K562 (cell line): ENCODE data around the gene ENG. TPM values are rescaled to one million over a fixed set of nuclear protein-coding genes. Genes with fewer than 3 reads are reported as not detected.

Source experiments
- ATAC-seq: fragments of 200-7000 bp; cut with Tn5 transposase; 3 replicates; pipeline ENCODE4 v1.9.1; 2020; ENCODE audit warnings: moderate library complexity
- BruUV-seq: library from RNA; stranded (reverse); fragments of 400-500 nt; replicated peaks from 2 replicates; lab custom pipeline; 2021; lab: Mats Ljungman, UMichigan
- CTCF ChIA-PET: fragments of 300-600 bp; formaldehyde crosslinking; extraction: SDS; loops from one replicate; lab custom pipeline; 2021; ENCODE audit warnings: low intra/inter-chr PET ratio; lab: Yijun Ruan, JAX
- POLR2A ChIA-PET: fragments of 300-600, 350-650 bp; sonication (Branson Sonifier 250); formaldehyde crosslinking; extraction: SDS; loops from one replicate; lab custom pipeline; 2021; ENCODE audit warnings: antibody characterized with exemption, inconsistent platforms; lab: Yijun Ruan, JAX
- DNase-seq, 4 experiments: peaks; one replicate each; pipeline versions ENCODE4 v3.0.0 to v3.0.0-alpha.2; 2011 to 2018; ENCODE audit warnings: low spot score in 3 of 4, mixed read lengths in 3 of 4; ENCODE audit errors: extremely low read depth in 1 of 4
- FAIRE-seq: peaks from 2 replicates; lab custom pipeline; 2011; peaks lifted over from hg19 to GRCh38; lab: Jason Lieb, UNC
- H2AFZ ChIP-seq: 2 replicates; pipeline ENCODE4 v1.6.0; 2011; ENCODE audit warnings: low read depth, low read length, control low read depth, inconsistent platforms
- H3K27ac ChIP-seq: fragments of 200-600 bp; 3 replicates; pipeline ENCODE4 v1.8.0; 2011; ENCODE audit warnings: low read depth, mild to moderate bottlenecking, control low read depth, inconsistent platforms, low read length, moderate library complexity, mixed read lengths; ENCODE audit errors: extremely low read depth
- H3K27me3 ChIP-seq, 2 experiments: fragments of 300-600 bp in 1 of 2; 2 replicates in 1 of 2; 3 replicates in 1 of 2; pipeline versions ENCODE4 v1.6.0 to v1.8.0; 2011; ENCODE audit warnings: inconsistent platforms in 2 of 2, low read length in 2 of 2, mild to moderate bottlenecking in 1 of 2, mixed read lengths in 1 of 2, moderate library complexity in 1 of 2; ENCODE audit not compliant: control insufficient read depth in 2 of 2, insufficient read depth in 2 of 2
- H3K36me3 ChIP-seq: fragments of 300-600 bp; 3 replicates; pipeline ENCODE4 v1.8.0; 2011; ENCODE audit warnings: mild to moderate bottlenecking, low read length, inconsistent platforms; ENCODE audit not compliant: control insufficient read depth, insufficient read depth
- H3K4me1 ChIP-seq, 2 experiments: fragments of 200-600 bp in 1 of 2; replicated peaks in 1 of 2; 2 replicates in 1 of 2; 3 replicates in 1 of 2; pipeline versions ENCODE4 v1.5.1 to v1.8.0; 2011; ENCODE audit warnings: inconsistent platforms in 2 of 2, low read length in 2 of 2, mild to moderate bottlenecking in 1 of 2, mixed read lengths in 1 of 2, moderate library complexity in 1 of 2; ENCODE audit not compliant: control insufficient read depth in 2 of 2, insufficient read depth in 2 of 2
- H3K4me2 ChIP-seq: 2 replicates; pipeline ENCODE4 v1.6.1; 2011; ENCODE audit warnings: low read length, control low read depth, inconsistent platforms, mixed read lengths; ENCODE audit not compliant: insufficient read depth
- H3K4me3 ChIP-seq: fragments of 200-600 bp; sonication (generic), shearing (Covaris generic); 2 replicates; pipeline ENCODE4 v1.5.1; 2016; ENCODE audit warnings: control low read depth, inconsistent platforms
- H3K79me2 ChIP-seq: fragments of 200-600 bp; 3 replicates; pipeline ENCODE4 v1.8.0; 2011; ENCODE audit warnings: low read length, inconsistent platforms; ENCODE audit not compliant: control insufficient read depth, insufficient read depth
- H3K9ac ChIP-seq, 2 experiments: 2 replicates each; pipeline versions ENCODE4 v1.6.0 to v1.6.1; 2011; ENCODE audit warnings: low read depth in 2 of 2, low read length in 2 of 2, control low read depth in 1 of 2, inconsistent platforms in 1 of 2, mild to moderate bottlenecking in 1 of 2, mixed read lengths in 1 of 2; ENCODE audit not compliant: insufficient read depth in 1 of 2
- H3K9me1 ChIP-seq: one replicate; pipeline ENCODE4 v1.6.0; 2011; ENCODE audit warnings: inconsistent platforms, mild to moderate bottlenecking, low read length, moderate library complexity; ENCODE audit not compliant: control insufficient read depth, insufficient read depth
- H3K9me3 ChIP-seq: replicated peaks from 2 replicates; pipeline ENCODE4 v1.5.1; 2011; ENCODE audit warnings: low read depth, low read length, inconsistent platforms; ENCODE audit not compliant: control insufficient read depth, insufficient read depth
- H4K20me1 ChIP-seq: replicated peaks from 2 replicates; pipeline ENCODE4 v1.6.1; 2011; ENCODE audit warnings: low read length, inconsistent platforms, mixed read lengths; ENCODE audit not compliant: control insufficient read depth, insufficient read depth
- KHSRP ChIP-seq: fragments of 450-650 bp; IDR thresholded peaks from 2 replicates; pipeline ENCODE4 v1.6.1; 2017
- NFATC3 ChIP-seq: fragments of 450-650 bp; IDR thresholded peaks from 2 replicates; pipeline ENCODE4 v1.6.1; 2017; ENCODE audit warnings: mild to moderate bottlenecking
- ZBTB8A ChIP-seq: fragments of 450-650 bp; IDR thresholded peaks from 2 replicates; pipeline ENCODE4 v1.6.1; 2018; ENCODE audit warnings: mild to moderate bottlenecking, moderate library complexity; ENCODE audit not compliant: partially characterized antibody
- ZNF140 ChIP-seq: fragments of 250-450 bp; sonication (Bioruptor Pico); IDR thresholded peaks from 2 replicates; pipeline ENCODE4 v1.8.0; 2021; ENCODE audit warnings: moderate library complexity, mild to moderate bottlenecking, inconsistent platforms
- ZNF830 ChIP-seq: fragments of 250-450 bp; sonication (Bioruptor Pico); IDR thresholded peaks from 2 replicates; pipeline ENCODE4 v1.5.0; 2021; ENCODE audit warnings: mild to moderate bottlenecking
- WGBS: fragments of 100-300 bp; shearing (Covaris generic); methylation state at CpG from one replicate; pipeline ENCODE4 v1.1.6; 2016; ENCODE audit warnings: low coverage, mixed read lengths; ENCODE audit not compliant: insufficient coverage; ENCODE audit errors: missing lambda C conversion rate; 5-methylcytosine and 5-hydroxymethylcytosine counted together
- in situ Hi-C: fragments of 300-500 bp; cut with MboI; formaldehyde crosslinking; loops from 4 replicates; pipeline ENCODE4 v1.15.0; 2018; ENCODE audit warnings: inconsistent platforms, mixed read lengths
- intact Hi-C: fragments of 100-400 bp; cut with micrococcal nuclease; formaldehyde crosslinking; loops from 2 replicates; pipeline ENCODE4 v1.14.2; 2022
- polyA plus RNA-seq, 8 experiments: library from polyadenylated mRNA; depleted of rRNA in 4 of 8; stranded (reverse) in 5 of 8; unstranded in 3 of 8; fragments of >200 nt; fragmentation: Nextera tagmentation in 2 of 8; fragmentation: Illumina TruSeq in 1 of 8; extraction: Ambion mirVana in 2 of 8; extraction: Trizol in 1 of 8; gene quantifications; 2 replicates each; pipeline versions ENCODE4 v1.2.1 to v1.2.3, GENCODE V29; 2011 to 2014; ENCODE audit warnings: inconsistent platforms in 1 of 8, missing spikeins in 1 of 8
- total RNA-seq, 7 experiments: library from RNA; depleted of rRNA in 6 of 7; stranded (reverse); fragments of >200 nt in 6 of 7; fragmentation: Illumina TruSeq in 2 of 7; extraction: Trizol in 2 of 7; gene quantifications; 2 replicates each; pipeline versions ENCODE4 v1.2.1 to v1.2.3, GENCODE V29; 2011 to 2021; ENCODE audit warnings: low replicate concordance in 1 of 7

Gene ENG
- total and polyA plus RNA-seq, 9 of the 15 experiments (the other 6 are each of a cell fraction or from before 2014, with no cell fraction given): 0.04 to 0.40 (median 0.14) TPM; not detected in 1

- Histone ChIP-seq H3K27ac (no peak overlapping the region), H3K9me1 (no peaks in the 10 kb centered on the region), H3K4me2 (no peak overlapping the region), H4K20me1 (no peaks in the 10 kb centered on the region), H3K27me3 (no peaks in the 10 kb centered on the region), H3K4me3 (no peak overlapping the region), H3K9ac (no peak overlapping the region), H3K36me3 (peaks cover 8% of the 10 kb centered on the region; the same call in 2 of the 3 replicates), H3K79me2 (peaks cover 12% of the 10 kb centered on the region; the same call in 2 of the 3 replicates), H3K4me1 (peaks cover 19 to 43% of the 10 kb centered on the region in 2 experiments; a peak in 4 of 5 replicates), H3K9me3 (no peaks in the 10 kb centered on the region), H2AFZ (no peak overlapping the region)
- WGBS: 88% methylated on average over 2 of the region's 8 CpGs
- ChIA-PET POLR2A (interaction anchor here (1.9 kb wide), 1 partner anchor 9 kb away, joined by 5 read pairs; no protein-coding TSS in a partner anchor), CTCF (no interaction called here)
- FAIRE-seq (no peak), ATAC-seq (no peak), DNase-seq (no peak)
- no TSS peak for BruUV-seq
- TF ChIP-seq ZNF830 (CRISPR knock-in tag) (no peak), NFATC3 (no peak), ZBTB8A (no peak), ZNF140 (CRISPR knock-in tag) (no peak), KHSRP (no peak)
- intact Hi-C loops (no loop called here), in situ Hi-C loops (no loop called here)
Observed at GRCh38 chr9:127880143-127880542, 25.7 kb upstream of the ENG start.
